Activated naive CD8-positive, alpha-beta T cell (primary cell): ENCODE data around the gene TRIM59.
A peak's percentile ranks its signal among the peaks of the same experiment; 100 is the strongest.

ENCODE experiments used
- H3K27ac Mint-ChIP-seq: one replicate; pipeline ENCODE4 v1.8.0; 2021; ENCODE audit warnings: mixed read lengths
- H3K27me3 Mint-ChIP-seq: one replicate; pipeline ENCODE4 v1.8.0; 2021; ENCODE audit warnings: mixed read lengths
- H3K36me3 Mint-ChIP-seq: one replicate; pipeline ENCODE4 v1.8.0; 2021; ENCODE audit warnings: mixed read lengths
- H3K4me1 Mint-ChIP-seq: one replicate; pipeline ENCODE4 v1.8.0; 2021; ENCODE audit warnings: low read depth, mixed read lengths
- H3K4me3 Mint-ChIP-seq: one replicate; pipeline ENCODE4 v1.8.0; 2021; ENCODE audit warnings: mild to moderate bottlenecking, mixed read lengths
- H3K9me3 Mint-ChIP-seq: one replicate; pipeline ENCODE4 v1.8.0; 2021; ENCODE audit warnings: low read depth, mixed read lengths

TRIM59 gene

DNA sequence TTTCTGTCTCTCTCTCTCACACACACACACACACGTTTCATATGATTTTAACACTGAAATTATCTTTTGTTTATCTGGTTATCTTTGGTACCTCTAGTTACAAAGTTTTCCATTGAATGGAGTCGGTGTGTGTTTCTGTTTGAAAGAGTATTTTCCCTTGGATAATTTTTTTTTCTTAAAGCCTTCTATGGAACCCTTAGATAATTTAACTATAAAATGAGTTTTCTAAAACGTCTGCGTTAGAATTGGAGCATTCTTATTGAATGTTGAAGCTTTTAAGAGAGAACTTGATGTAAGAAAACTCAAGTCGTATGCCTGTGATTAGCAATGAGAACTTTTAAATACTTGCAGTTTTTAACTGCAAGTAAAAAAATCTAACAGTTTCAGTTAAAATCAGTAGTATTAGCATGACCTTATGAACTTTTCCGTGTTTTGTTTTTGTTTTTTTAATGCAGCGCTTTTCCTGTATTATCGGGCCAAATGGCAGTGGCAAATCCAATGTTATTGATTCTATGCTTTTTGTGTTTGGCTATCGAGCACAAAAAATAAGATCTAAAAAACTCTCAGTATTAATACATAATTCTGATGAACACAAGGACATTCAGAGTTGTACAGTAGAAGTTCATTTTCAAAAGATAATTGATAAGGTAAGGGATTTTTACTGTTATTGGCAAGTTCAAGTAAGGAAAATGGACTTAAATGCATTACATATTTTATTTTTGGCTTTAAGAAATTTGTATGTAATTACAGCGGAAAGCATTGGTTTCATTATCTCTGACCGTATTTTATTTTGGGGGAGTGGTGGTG lies 47.2 kb downstream of the TRIM59 start:
- H3K4me3 Mint-ChIP-seq = peak overlapping the region; percentile 93
- H3K9me3 Mint-ChIP-seq = no peaks in the 10 kb centered on the region
- H3K36me3 Mint-ChIP-seq = peaks cover 22% of the 10 kb centered on the region
- H3K27me3 Mint-ChIP-seq = peaks cover 10% of the 10 kb centered on the region
- H3K4me1 Mint-ChIP-seq = peaks cover 43% of the 10 kb centered on the region
- peak overlapping the region; percentile 28 for H3K27ac Mint-ChIP-seq

GRCh38 chr3:160401291-160402095 lies 48.1 kb downstream of the TRIM59 start:
- peaks cover 22% of the 10 kb centered on the region for H3K36me3 Mint-ChIP-seq
- peak overlapping the region; percentile 93 for H3K4me3 Mint-ChIP-seq
- peaks cover 52% of the 10 kb centered on the region for H3K4me1 Mint-ChIP-seq
- no peaks in the 10 kb centered on the region for H3K9me3 Mint-ChIP-seq
- H3K27me3 Mint-ChIP-seq = peaks cover 10% of the 10 kb centered on the region
- peak overlapping the region; percentile 78 for H3K27ac Mint-ChIP-seq

DNA sequence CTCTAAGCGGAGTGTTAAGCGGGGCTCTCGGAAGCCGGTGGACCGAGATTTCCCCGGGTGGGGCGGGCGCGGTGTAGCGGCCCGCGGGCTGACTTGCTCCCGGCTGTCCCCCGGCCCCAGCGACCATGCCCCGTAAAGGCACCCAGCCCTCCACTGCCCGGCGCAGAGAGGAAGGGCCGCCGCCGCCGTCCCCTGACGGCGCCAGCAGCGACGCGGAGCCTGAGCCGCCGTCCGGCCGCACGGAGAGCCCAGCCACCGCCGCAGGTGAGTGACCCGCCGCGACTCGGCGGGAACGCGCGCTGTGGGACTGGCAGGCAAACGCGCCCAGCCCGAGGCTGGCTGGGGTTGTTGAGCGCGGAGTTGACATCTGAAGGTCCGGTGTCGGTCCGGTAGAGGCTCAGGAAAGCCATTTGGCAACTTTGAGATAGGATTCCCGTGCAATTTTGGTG lies 48.9 kb downstream of the TRIM59 start:
- H3K27ac Mint-ChIP-seq = peak overlapping the region; percentile 18
- peaks cover 22% of the 10 kb centered on the region for H3K36me3 Mint-ChIP-seq
- H3K4me3 Mint-ChIP-seq = peak overlapping the region; percentile 98
- peaks cover 10% of the 10 kb centered on the region for H3K27me3 Mint-ChIP-seq
- peaks cover 54% of the 10 kb centered on the region for H3K4me1 Mint-ChIP-seq
- H3K9me3 Mint-ChIP-seq = no peaks in the 10 kb centered on the region

DNA sequence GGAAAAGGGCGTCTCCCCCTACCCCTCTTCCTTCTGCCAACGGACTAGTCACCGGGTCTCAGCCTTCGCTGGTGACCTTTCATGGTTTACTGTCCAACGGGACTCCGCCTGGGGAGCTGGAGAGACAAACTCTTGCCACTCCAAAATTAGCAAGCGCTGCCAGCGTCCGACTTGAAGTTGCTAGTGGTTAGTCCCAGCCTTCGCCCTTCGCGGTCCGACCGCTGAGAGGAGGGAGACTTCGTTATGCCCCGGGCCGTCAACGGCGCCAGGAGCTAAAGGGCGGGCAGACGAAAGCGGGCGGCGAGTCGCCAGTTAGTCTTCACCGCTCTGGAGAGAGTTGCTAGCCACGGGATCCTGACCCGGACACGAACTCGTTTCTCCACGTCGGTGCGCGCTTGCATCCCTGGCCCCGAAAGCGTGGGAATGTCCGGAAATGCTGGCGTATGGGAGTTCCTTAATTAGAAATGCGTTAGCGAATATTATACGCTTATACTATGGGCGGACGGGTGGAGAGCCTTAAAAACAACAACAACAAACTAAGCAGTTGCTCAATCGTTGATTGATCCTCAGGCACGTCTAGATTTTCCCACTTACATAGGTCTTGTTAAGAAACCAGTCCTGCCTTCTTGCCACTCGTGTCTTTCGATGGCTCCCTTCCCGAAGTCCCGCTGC lies 49.4 kb downstream of the TRIM59 start:
- Mint-ChIP-seq H3K4me3 (peak overlapping the region; percentile 98), H3K4me1 (peaks cover 54% of the 10 kb centered on the region), H3K36me3 (peaks cover 22% of the 10 kb centered on the region), H3K9me3 (no peaks in the 10 kb centered on the region), H3K27me3 (peaks cover 10% of the 10 kb centered on the region), H3K27ac (peak overlapping the region; percentile 97)

GRCh38 chr3:160399125-160400029 lies 50.2 kb downstream of the TRIM59 start, which contains the start of the genes IFT80 and SMC4:
Gene IFT80, minus strand, starts transcription at chr3:160399225. Its CDS starts 14,625 bp downstream, at chr3:160384600.
Gene SMC4, plus strand, starts transcription at chr3:160399650. Its CDS starts 1,177 bp downstream, at chr3:160400827.
- Mint-ChIP-seq H3K4me1 (peaks cover 52% of the 10 kb centered on the region), H3K27me3 (peaks cover 10% of the 10 kb centered on the region), H3K36me3 (peaks cover 20% of the 10 kb centered on the region), H3K4me3 (peak within 1 kb of the TSS; percentile 98), H3K9me3 (no peaks in the 10 kb centered on the region), H3K27ac (peak within 1 kb of the TSS; percentile 97)

- H3K9me3 Mint-ChIP-seq = no peaks in the 10 kb centered on the region
- peak overlapping the region; percentile 98 for H3K4me3 Mint-ChIP-seq
Measured at GRCh38 chr3:160398820-160399124, 50.8 kb downstream of the TRIM59 start.

GRCh38 chr3:160395297-160395696 lies 54.3 kb downstream of the TRIM59 start:
- H3K9me3 Mint-ChIP-seq = no peaks in the 10 kb centered on the region
- peaks cover 2% of the 10 kb centered on the region for H3K36me3 Mint-ChIP-seq
- H3K4me1 Mint-ChIP-seq = peaks cover 29% of the 10 kb centered on the region
- peak overlapping the region; percentile 10 for H3K27ac Mint-ChIP-seq
- H3K4me3 Mint-ChIP-seq = no peak overlapping the region
- no peaks in the 10 kb centered on the region for H3K27me3 Mint-ChIP-seq

More at GRCh38 chr3:160398820-160399124, 50.8 kb downstream of the TRIM59 start:
- Mint-ChIP-seq H3K36me3 (peaks cover 15% of the 10 kb centered on the region), H3K4me1 (peaks cover 47% of the 10 kb centered on the region), H3K27ac (peak overlapping the region; percentile 97), H3K27me3 (peaks cover 10% of the 10 kb centered on the region)

GRCh38 chr3:160394009-160394392 lies 55.6 kb downstream of the TRIM59 start:
- H3K4me3 Mint-ChIP-seq = no peak overlapping the region
- no peaks in the 10 kb centered on the region for H3K9me3 Mint-ChIP-seq
- H3K36me3 Mint-ChIP-seq = peaks cover 2% of the 10 kb centered on the region
- H3K27ac Mint-ChIP-seq = no peak overlapping the region
- peaks cover 29% of the 10 kb centered on the region for H3K4me1 Mint-ChIP-seq
- no peaks in the 10 kb centered on the region for H3K27me3 Mint-ChIP-seq

DNA sequence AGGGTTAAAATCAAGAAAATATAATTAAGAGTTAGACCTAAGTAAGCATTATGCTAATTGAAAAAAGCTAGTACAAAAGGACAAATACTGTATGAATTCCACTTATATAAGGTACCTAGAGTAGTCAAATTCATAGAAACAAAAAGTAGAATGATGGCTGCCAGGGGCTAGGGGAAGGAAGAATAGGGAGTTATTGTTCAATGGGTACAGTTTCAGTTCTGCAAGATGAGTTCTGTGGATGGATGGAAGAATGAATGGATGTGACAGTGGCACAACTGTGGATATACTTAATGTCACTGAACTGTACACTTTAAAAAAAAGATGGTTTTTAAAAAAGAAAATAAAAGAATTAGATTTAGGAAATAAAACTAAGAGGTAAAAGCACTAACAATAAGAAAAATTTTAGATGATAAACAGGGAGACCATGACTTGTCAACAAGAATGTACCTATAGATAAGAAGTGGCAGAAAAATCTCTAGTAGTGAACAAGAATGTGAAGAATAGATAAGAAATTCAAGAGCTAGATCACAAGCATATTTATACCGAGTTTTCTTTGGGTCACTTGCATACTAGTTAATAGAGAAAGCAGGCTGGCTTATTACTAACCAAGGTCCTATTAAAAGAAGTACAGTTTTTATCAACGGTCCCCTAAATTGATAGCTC lies 56.1 kb downstream of the TRIM59 start:
- no peaks in the 10 kb centered on the region for H3K9me3 Mint-ChIP-seq
- H3K4me3 Mint-ChIP-seq = no peak overlapping the region
- H3K27me3 Mint-ChIP-seq = no peaks in the 10 kb centered on the region
- H3K36me3 Mint-ChIP-seq = peaks cover 2% of the 10 kb centered on the region
- H3K27ac Mint-ChIP-seq = no peak overlapping the region
- peaks cover 24% of the 10 kb centered on the region for H3K4me1 Mint-ChIP-seq

DNA sequence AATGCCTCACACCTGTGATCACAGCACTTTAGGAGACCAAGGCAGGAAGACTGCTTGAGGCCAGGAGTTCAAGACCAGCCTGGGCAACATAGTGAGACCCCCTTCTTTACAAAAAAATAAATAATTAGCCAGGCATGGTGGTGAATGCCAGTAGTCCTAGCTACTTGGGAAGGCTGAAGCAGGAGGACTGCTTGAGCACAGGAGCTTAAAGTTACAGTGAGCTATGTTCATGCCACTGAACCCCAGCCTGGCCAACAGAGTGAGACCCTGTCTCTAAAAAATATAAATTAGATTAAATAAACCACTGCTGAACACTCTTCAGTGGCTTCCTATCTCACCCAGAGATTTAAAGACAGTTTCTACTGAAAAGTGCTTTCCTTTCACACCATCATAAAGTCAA lies 56.8 kb downstream of the TRIM59 start:
- no peaks in the 10 kb centered on the region for H3K27me3 Mint-ChIP-seq
- peaks cover 19% of the 10 kb centered on the region for H3K4me1 Mint-ChIP-seq
- no peak overlapping the region for H3K4me3 Mint-ChIP-seq
- H3K9me3 Mint-ChIP-seq = no peaks in the 10 kb centered on the region
- H3K36me3 Mint-ChIP-seq = peaks cover 4% of the 10 kb centered on the region
- H3K27ac Mint-ChIP-seq = no peak overlapping the region

DNA sequence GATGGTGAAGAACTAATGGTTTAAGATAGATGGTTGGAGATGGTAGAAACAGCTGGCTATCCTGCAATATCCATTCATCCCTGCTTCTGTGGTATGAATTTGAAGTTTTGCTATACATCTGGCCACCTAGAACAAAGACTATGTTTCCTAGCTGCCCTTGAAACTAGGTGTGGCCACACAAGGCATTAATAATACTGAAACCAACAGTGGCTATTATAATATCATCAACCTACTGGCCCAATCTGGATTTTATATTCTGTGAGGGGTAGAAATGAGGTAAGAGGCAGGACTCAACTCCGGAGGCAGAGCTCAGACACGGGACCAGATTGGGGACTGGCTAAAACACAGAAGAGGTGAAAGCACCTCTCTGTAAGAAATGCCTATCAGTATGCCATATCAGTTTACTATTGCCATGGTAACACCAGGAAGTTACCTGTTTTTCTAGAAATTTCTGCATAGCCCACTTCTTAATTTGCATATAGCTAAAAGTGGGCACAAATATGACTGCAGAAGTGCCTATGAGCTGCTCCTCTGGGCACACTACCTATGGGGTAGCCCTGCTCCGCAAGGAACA lies 58.9 kb downstream of the TRIM59 start:
- Mint-ChIP-seq H3K9me3 (no peaks in the 10 kb centered on the region), H3K4me1 (peaks cover 11% of the 10 kb centered on the region)

More for the DNA sequence above, 58.9 kb downstream of the TRIM59 start:
- H3K27me3 Mint-ChIP-seq = no peaks in the 10 kb centered on the region
- H3K27ac Mint-ChIP-seq = no peak overlapping the region
- peaks cover 10% of the 10 kb centered on the region for H3K36me3 Mint-ChIP-seq
- H3K4me3 Mint-ChIP-seq = no peak overlapping the region
